BE2C (cell line): ENCODE measurements around the gene HNRNPC.
"Not testable (repeated sequence)": the region's sequence is repeated elsewhere in the genome, so short reads cannot be mapped to it uniquely, and the experiment has no call there.

ENCODE experiments used
- DNase-seq: peaks from one replicate; pipeline ENCODE4 v3.0.0-alpha.2; 2020
- H3K27me3 ChIP-seq: fragments of 250-450 bp; sonication (Bioruptor Pico); 2 replicates; pipeline ENCODE4 v1.5.1; 2020; ENCODE audit warnings: mild to moderate bottlenecking
- H3K36me3 ChIP-seq: fragments of 250-450 bp; sonication (Bioruptor Pico); 2 replicates; pipeline ENCODE4 v1.5.1; 2020; ENCODE audit warnings: mild to moderate bottlenecking
- H3K4me1 ChIP-seq: fragments of 250-450 bp; sonication (Bioruptor Pico); 2 replicates; pipeline ENCODE4 v1.5.1; 2020
- H3K4me3 ChIP-seq: 2 replicates; pipeline ENCODE4 v1.5.1; 2011; ENCODE audit warnings: low read depth, low read length
- H3K9me3 ChIP-seq: fragments of 250-450 bp; sonication (Bioruptor Pico); 2 replicates; pipeline ENCODE4 v1.5.1; 2020
- CTCF ChIP-seq: IDR thresholded peaks from 2 replicates; pipeline ENCODE4 v1.5.1; 2012; ENCODE audit warnings: mild to moderate bottlenecking, low read depth, low read length

The HNRNPC gene

GRCh38 chr14:21257394-21257909 is 11.8 kb downstream of the HNRNPC start:
- no peak for TF ChIP-seq CTCF
- no peak for DNase-seq
- no peaks in the 10 kb centered on the region for H3K27me3 ChIP-seq
- H3K4me1 ChIP-seq = peaks cover 2% of the 10 kb centered on the region; the same call in 1 of the 2 replicates
- no peaks in the 10 kb centered on the region for H3K9me3 ChIP-seq
- no peak overlapping the region for H3K4me3 ChIP-seq
- H3K36me3 ChIP-seq = peaks cover 88% of the 10 kb centered on the region

GRCh38 chr14:21256539-21257393 is 12.5 kb downstream of the HNRNPC start:
- Histone ChIP-seq H3K27me3 (no peaks in the 10 kb centered on the region), H3K4me1 (peaks cover 2% of the 10 kb centered on the region; the same call in 1 of the 2 replicates), H3K36me3 (peaks cover 88% of the 10 kb centered on the region), H3K4me3 (no peak overlapping the region), H3K9me3 (no peaks in the 10 kb centered on the region)
- no peak for DNase-seq
- no peak for TF ChIP-seq CTCF

DNA sequence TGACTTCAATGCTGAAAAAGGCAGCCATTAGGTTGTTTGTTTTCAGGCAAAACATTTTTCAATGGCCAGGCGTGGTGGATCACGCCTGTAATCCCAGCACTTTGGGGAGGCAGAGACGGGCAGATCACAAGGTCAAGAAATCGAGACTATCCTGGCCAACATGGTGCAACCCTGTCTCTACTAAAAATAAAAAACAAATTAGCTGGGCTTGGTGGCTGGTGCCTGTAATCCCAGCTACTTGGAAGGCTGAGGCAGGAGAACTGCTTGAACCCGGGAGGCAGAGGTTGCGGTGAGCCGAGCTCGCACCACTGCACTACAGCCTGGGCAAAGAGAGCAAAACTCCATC is 13.2 kb downstream of the HNRNPC start:
- H3K4me3 ChIP-seq, DNase-seq, H3K4me1 ChIP-seq, H3K9me3 ChIP-seq, H3K27me3 ChIP-seq: not testable (repeated sequence)
- peaks cover 88% of the 10 kb centered on the region for H3K36me3 ChIP-seq

- DNase-seq = no peak
- H3K27me3 ChIP-seq = no peaks in the 10 kb centered on the region
- H3K4me3 ChIP-seq = no peak overlapping the region
- H3K9me3 ChIP-seq = no peaks in the 10 kb centered on the region
- H3K4me1 ChIP-seq = peaks cover 2% of the 10 kb centered on the region; the same call in 1 of the 2 replicates
- no peak for TF ChIP-seq CTCF
- peaks cover 89% of the 10 kb centered on the region for H3K36me3 ChIP-seq
These were observed 13.7 kb downstream of the HNRNPC start for GRCh38 chr14:21255385-21256101.

DNA sequence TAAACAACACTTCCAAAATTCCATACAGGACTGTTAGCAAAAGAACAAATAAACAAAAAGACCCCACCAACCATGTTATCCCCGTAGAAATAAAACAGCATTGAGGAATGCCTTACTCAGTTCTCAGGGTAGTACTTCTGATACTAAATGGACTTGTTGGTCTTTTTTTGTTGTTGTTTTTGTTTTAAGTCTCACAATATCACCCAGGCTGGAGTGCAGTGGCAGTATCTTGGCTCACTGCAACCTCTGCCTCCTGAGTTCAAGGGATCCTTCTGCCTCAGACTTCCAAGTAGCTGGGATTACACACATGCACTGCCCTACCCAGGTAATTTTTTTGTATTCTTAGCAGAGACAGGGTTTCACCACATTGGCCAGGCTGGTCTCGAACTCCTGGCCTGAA is 17.1 kb downstream of the HNRNPC start:
- TF ChIP-seq CTCF = no peak
- Histone ChIP-seq H3K4me3 (no peak overlapping the region), H3K9me3 (no peaks in the 10 kb centered on the region), H3K36me3 (peaks cover 87% of the 10 kb centered on the region), H3K27me3 (no peaks in the 10 kb centered on the region), H3K4me1 (no peaks in the 10 kb centered on the region)
- no peak for DNase-seq

DNA sequence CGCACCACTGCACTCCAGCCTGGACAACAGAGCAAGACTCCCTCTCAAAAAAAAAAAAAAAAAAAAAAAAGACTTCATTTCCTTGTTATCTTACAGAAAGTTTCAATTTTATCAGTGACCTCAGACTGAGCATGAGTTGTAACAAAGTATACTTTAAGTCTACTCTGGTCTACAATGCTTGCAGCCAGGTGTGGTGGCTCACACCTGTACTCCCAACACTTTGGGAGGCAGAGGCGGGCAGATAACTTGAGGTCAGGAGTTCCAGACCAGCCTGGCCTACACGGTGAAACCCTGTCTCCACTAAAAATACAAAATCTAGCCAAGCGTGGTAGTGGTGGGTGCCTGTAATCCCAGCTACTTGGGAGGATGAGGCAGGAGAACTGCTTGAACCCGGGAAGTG is 18.0 kb downstream of the HNRNPC start:
- no peak for DNase-seq
- Histone ChIP-seq H3K9me3 (no peaks in the 10 kb centered on the region), H3K36me3 (peaks cover 86% of the 10 kb centered on the region), H3K27me3 (no peaks in the 10 kb centered on the region), H3K4me3 (no peak overlapping the region), H3K4me1 (no peaks in the 10 kb centered on the region)
- TF ChIP-seq CTCF = no peak
